ENCODE measurements around the gene ATG7. TPM values are rescaled to one million over a fixed set of nuclear protein-coding genes. Genes with fewer than 3 reads are reported as not detected.
A peak's percentile ranks its signal among the peaks of the same experiment; 100 is the strongest.

ATG7 gene
- total and polyA plus RNA-seq, 9 donors = 10.2 to 54.5 (median 37.4) TPM

GRCh38 chr3:11382146-11382745 lies 110.0 kb downstream of the ATG7 start:
- Histone ChIP-seq H3K4me3 (no peak overlapping the region), H3K36me3 (no peaks in the 10 kb centered on the region), H3K27me3 (no peaks in the 10 kb centered on the region), H3K9me3 (no peaks in the 10 kb centered on the region), H3K27ac (peak overlapping the region in 1 of 2 donors; percentile 57), H3K4me1 (ENCODE audit: insufficient read depth) (peaks cover 7% of the 10 kb centered on the region)
- DNase-seq = no peak
- intact Hi-C loops (cut with DNase I) = loop anchor here in 3 of 4 donors (5.0 to 10.0 kb wide), 5 partner anchors 53 to 453 kb away; partner anchors contain the start of gene VGLL4 (in 1 of the 3)
- 32 to 39% (median 38%) methylated on average over 8 of the region's 8 CpGs for WGBS, 3 donors
- TF ChIP-seq EP300 (IDR thresholded peaks at IDR 0.05) (no peak), CTCF (IDR thresholded peaks at IDR 0.05) (no peak), POLR2A (IDR thresholded peaks at IDR 0.05) (no peak)

GRCh38 chr3:11384074-11384473 lies 111.9 kb downstream of the ATG7 start:
- Histone ChIP-seq H3K4me3 (no peak overlapping the region), H3K27ac (no peak overlapping the region), H3K27me3 (no peaks in the 10 kb centered on the region), H3K4me1 (ENCODE audit: insufficient read depth) (peaks cover 7% of the 10 kb centered on the region), H3K9me3 (no peaks in the 10 kb centered on the region), H3K36me3 (no peaks in the 10 kb centered on the region)
- no peak for DNase-seq
- intact Hi-C loops (cut with DNase I) = loop anchor here in 3 of 4 donors (5.0 to 10.0 kb wide), 5 partner anchors 51 to 451 kb away; partner anchors contain the start of gene VGLL4 (in 1 of the 3)
- 82 to 97% (median 91%) methylated on average over 2 of the region's 2 CpGs for WGBS, 3 donors
- TF ChIP-seq CTCF (IDR thresholded peaks at IDR 0.05) (no peak), POLR2A (IDR thresholded peaks at IDR 0.05) (no peak), EP300 (IDR thresholded peaks at IDR 0.05) (no peak)

- H3K4me3 ChIP-seq = no peak overlapping the region
- TF ChIP-seq CTCF (IDR thresholded peaks at IDR 0.05) = no peak
- no peak for TF ChIP-seq EP300 (IDR thresholded peaks at IDR 0.05)
- TF ChIP-seq POLR2A (IDR thresholded peaks at IDR 0.05) = no peak
- intact Hi-C loops (cut with DNase I) = loop anchor here in 2 of 4 donors (5.0 to 10.0 kb wide), 3 partner anchors 49 to 449 kb away; partner anchors contain the start of gene VGLL4 (in 1 of the 2)
- H3K4me1 ChIP-seq (ENCODE audit: insufficient read depth) = peaks cover 9% of the 10 kb centered on the region
- H3K27ac ChIP-seq = no peak overlapping the region
- H3K27me3 ChIP-seq = no peaks in the 10 kb centered on the region
- DNase-seq = no peak
- no peaks in the 10 kb centered on the region for H3K36me3 ChIP-seq
- H3K9me3 ChIP-seq = no peaks in the 10 kb centered on the region
- WGBS, 3 donors = 92 to 97% (median 92%) methylated on average over 1 of the region's 1 CpG
These were observed 113.1 kb downstream of the ATG7 start for GRCh38 chr3:11385326-11385725.

- Histone ChIP-seq H3K27ac (no peak overlapping the region), H3K36me3 (no peaks in the 10 kb centered on the region), H3K4me3 (no peak overlapping the region), H3K9me3 (no peaks in the 10 kb centered on the region), H3K4me1 (ENCODE audit: insufficient read depth) (peaks cover 12% of the 10 kb centered on the region), H3K27me3 (no peaks in the 10 kb centered on the region)
- TF ChIP-seq POLR2A (IDR thresholded peaks at IDR 0.05) (no peak), EP300 (IDR thresholded peaks at IDR 0.05) (no peak), CTCF (IDR thresholded peaks at IDR 0.05) (no peak)
- intact Hi-C loops (cut with DNase I) = loop anchor here in 2 of 4 donors (5.0 to 10.0 kb wide), 3 partner anchors 49 to 449 kb away; partner anchors contain the start of gene VGLL4 (in 1 of the 2)
- WGBS, 3 donors = 13 to 19% (median 13%) methylated on average over 4 of the region's 4 CpGs
- DNase-seq = no peak
These were observed 113.7 kb downstream of the ATG7 start for GRCh38 chr3:11385891-11386290.
